GM18498 (cell line): ENCODE measurements around the gene PCDH9.
"Not testable (repeated sequence)": the region's sequence is repeated elsewhere in the genome, so short reads cannot be mapped to it uniquely, and the experiment has no call there.

Source experiments
- ATAC-seq: cut with Tn5 transposase; IDR thresholded peaks from one replicate; pipeline ENCODE4 v1.9.1; 2021; ENCODE audit warnings: mild to moderate bottlenecking, moderate library complexity; ENCODE audit not compliant: unreplicated experiment

PCDH9 gene

DNA sequence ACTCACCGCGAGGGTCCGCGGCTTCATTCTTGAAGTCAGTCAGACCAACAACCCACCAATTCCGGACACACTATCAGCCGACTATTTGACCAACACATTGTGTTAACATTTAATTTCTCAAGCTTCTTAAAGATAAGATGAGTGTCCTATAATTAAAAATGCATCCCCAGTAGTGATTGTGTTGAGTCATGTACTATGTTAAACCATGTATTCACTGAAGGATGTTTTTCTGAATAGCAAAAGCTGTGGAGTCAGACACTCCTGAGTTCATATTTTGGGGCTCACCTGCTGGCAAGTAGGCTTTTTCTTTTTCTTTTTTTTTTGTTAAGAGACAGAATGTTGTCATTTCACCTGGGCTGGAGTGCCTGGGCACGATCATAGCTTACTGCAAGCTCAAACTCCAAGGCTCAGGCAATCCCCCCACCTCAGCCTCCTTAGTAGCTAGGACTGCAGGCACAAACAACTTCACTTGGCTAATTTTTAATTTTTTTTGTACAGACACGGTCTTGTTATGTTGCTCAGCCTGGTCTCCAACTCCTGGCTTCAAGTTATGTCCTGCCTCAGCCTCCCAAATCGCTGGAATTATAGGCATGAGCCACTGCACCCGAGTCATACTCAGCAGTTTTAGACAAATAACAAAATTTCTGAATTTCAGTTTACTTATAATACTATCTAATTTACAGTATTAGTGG lies 606.9 kb downstream of the PCDH9 start:
- no peak for ATAC-seq

GRCh38 chr13:66621906-66622447 lies 608.2 kb downstream of the PCDH9 start:
- ATAC-seq = not testable (repeated sequence)

GRCh38 chr13:66618702-66619101 lies 611.4 kb downstream of the PCDH9 start:
- no peak for ATAC-seq

DNA sequence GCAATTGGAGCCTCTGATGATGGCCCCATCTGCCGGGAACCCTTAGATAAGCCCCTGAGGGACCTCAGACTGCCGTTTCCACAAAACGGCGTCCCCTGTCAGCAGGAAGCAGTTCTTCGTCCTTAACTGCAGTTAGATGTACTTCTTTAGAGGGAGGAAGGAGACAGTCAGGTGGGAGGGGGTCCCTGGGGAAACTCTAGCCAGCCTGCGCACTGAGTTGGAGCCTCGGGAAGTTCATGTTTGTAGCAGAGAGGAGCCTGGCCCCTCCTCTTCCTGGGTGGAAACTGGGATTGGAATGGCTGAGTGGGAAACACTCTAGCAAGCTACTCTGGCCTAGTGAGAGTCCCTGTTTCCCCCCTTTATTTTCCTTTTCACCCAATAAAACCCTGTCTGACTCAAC lies 612.4 kb downstream of the PCDH9 start:
- ATAC-seq = no peak

- no peak for ATAC-seq
Observed at GRCh38 chr13:66612983-66613382, 617.2 kb downstream of the PCDH9 start.

DNA sequence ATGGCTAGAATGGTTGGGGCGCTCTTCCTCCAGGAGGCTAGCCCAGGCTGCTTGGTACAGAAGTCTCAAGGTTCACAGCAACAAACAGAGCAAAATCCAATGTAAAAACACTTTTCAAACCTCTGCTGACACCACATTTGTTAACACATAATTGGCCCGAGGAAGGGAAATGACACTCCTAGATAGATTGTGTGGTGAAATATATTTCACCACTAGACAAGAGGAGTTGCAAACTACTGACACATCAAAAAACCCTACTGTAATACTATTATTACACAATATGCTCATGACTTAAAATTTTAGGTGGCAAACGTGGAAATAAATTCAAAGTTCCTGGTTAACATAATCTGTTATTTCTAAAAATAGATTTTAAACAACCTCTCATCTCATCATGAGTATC lies 643.6 kb downstream of the PCDH9 start:
- ATAC-seq = no peak

- ATAC-seq = no peak
Observed at GRCh38 chr13:66585669-66586203, 644.4 kb downstream of the PCDH9 start.

GRCh38 chr13:66581675-66582074 lies 648.5 kb downstream of the PCDH9 start:
- no peak for ATAC-seq

DNA sequence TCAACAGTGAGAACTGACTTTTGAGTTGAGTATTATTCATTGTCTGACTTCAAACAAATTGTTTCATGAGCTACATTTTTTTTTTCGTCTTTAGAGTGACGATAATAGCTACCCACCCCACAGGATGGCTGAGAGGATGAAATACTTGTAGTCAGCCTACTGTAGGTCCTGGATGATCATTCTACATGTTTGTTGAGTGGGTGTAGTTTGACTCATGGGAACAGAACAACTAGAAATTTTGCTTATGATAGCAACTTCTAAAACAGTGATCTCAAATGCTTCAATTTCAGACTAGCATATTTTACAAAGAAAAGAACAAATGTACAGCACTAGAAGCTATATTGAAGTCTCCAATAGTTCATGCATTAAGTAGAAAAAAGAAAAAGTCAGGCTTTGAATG lies 651.8 kb downstream of the PCDH9 start:
- no peak for ATAC-seq

GRCh38 chr13:66577358-66577757 lies 652.8 kb downstream of the PCDH9 start:
- ATAC-seq = no peak

GRCh38 chr13:66576381-66576780 lies 653.8 kb downstream of the PCDH9 start:
- ATAC-seq = no peak

GRCh38 chr13:66574606-66575005 lies 655.5 kb downstream of the PCDH9 start:
- no peak for ATAC-seq

GRCh38 chr13:66567899-66568612 lies 662.1 kb downstream of the PCDH9 start:
- ATAC-seq = no peak

DNA sequence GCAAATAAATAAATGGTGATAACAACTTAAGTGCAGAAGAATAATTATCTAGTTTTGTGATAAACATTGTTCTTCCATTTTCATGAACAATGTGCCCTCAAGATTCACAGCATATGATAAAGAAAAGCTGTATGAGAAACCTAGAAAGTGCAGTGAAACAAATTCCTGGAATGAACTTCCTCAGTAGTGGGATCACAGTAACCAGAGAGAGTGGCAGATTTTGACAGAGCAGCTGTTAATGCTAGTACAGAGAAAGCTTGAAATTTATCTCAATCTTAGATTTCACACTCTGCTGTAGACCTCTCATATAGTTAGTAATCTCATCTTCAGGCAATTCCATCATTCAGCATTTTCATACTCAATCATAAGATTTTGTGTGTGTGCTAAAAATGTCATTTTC lies 664.9 kb downstream of the PCDH9 start:
- no peak for ATAC-seq

- ATAC-seq = no peak
Observed at GRCh38 chr13:66563076-66563475, 667.1 kb downstream of the PCDH9 start.

GRCh38 chr13:66562054-66562453 lies 668.1 kb downstream of the PCDH9 start:
- no peak for ATAC-seq

DNA sequence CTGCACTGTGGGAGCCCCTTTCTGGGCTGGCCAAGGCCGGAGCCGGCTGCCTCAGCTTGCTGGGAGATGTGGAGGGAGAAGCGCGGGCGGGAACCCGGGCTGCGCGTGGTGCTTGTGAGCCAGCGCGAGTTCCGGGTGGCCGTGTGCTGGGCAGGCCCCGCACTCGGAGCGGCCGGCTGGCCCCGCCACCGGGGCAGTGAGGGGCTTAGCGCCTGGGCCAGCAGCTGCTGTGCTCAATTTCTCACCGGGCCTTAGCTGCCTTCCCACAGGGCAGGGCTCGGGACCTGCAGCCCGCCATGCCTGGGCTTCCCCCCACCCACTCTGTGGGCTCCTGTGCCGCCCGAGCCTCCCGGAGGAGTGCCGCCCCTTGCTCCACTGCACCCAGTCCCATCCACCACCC lies 669.1 kb downstream of the PCDH9 start:
- ATAC-seq = no peak

GRCh38 chr13:66560189-66560588 lies 669.9 kb downstream of the PCDH9 start:
- no peak for ATAC-seq

DNA sequence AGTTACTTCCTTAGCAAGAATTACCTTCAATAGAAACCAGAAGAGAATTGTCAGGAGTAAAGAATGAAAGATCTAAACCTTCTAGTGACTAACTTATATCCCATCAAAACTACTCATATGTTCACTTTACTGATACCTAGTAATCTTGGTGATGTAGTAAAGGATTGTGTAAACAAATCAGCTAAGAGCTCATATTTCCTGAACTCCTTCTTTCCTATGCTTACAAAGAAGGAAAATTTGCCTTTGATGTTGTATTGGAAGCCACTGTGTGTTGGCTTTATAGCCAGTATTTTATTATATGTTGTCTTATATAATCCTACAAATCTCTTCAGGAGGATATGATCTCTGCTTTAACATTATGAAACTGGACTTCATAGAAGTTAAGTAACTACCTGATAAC lies 671.0 kb downstream of the PCDH9 start:
- ATAC-seq = no peak

- no peak for ATAC-seq
Observed at GRCh38 chr13:66558506-66558905, 671.6 kb downstream of the PCDH9 start.

DNA sequence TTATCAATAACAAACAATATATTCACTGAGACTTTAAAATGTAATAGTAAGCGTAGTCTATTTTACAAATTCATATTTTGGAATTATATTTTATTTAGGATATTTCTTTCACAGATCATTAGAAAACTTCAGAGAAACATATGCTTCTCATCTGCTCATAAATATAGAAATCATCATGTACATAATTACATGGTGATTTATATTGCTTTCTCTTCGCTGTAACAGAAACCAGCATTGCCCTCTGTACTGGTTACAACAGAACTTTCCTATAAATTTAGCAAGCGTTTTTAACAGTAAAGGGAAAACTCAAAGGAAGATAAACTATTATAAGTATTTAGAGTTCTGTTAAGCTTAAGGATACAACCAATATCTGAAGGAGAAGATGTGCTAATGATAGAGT lies 672.8 kb downstream of the PCDH9 start:
- no peak for ATAC-seq

GRCh38 chr13:66556306-66556705 lies 673.8 kb downstream of the PCDH9 start:
- no peak for ATAC-seq
